ENCODE data around the gene ADAP1. TPM values are rescaled to one million over a fixed set of nuclear protein-coding genes. Genes with fewer than 3 reads are reported as not detected.

ADAP1 gene
- polyA plus RNA-seq, 6 donors from 2014 or later: 3.3 to 7.0 (median 4.3) TPM

DNA sequence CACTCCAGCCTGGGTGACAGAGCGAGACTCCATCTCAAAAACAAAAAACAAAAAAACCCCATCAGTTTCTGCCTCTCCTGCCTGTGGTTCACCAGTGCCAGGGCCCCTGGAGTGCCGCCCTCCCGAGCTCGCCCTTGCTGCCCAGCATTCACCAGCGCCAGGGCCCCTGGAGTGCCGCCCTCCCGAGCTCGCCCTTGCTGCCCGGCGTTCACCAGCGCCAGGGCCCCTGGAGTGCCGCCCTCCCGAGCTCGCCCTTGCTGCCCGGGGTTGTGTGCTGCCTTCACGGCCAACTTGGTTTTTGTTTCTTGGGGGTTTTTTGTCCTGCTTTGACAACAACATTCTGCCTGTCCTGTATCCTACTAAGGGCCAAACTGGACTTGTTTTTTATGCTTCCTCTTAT, 91.4 kb downstream of the ADAP1 start:
- Mint-ChIP-seq H3K36me3 (peaks cover 24 to 44% of the 10 kb centered on the region in 2 donors), H3K9me3 (no peaks in the 10 kb centered on the region), H3K27ac (peak overlapping the region in 1 of 6 donors; percentile 47), H3K4me1 (peaks cover 0 to 2% (median 0%) of the 10 kb centered on the region in 3 donors), H3K4me3 (no peak overlapping the region), H3K27me3 (no peaks in the 10 kb centered on the region)
- no peak for DNase-seq
- ATAC-seq (ENCODE audit: low read depth in 2 of 2): no peak

GRCh38 chr7:862157-862556, 92.3 kb downstream of the ADAP1 start:
- Mint-ChIP-seq H3K9me3 (no peaks in the 10 kb centered on the region), H3K4me1 (peaks cover 0 to 2% (median 0%) of the 10 kb centered on the region in 3 donors), H3K27me3 (no peaks in the 10 kb centered on the region), H3K36me3 (peaks cover 24 to 39% of the 10 kb centered on the region in 2 donors), H3K4me3 (no peak overlapping the region), H3K27ac (peak overlapping the region in 2 of 6 donors; percentile 7 to 35)
- ATAC-seq (ENCODE audit: low read depth in 2 of 2) (no peak), DNase-seq (no peak)

GRCh38 chr7:861222-861621, 93.3 kb downstream of the ADAP1 start:
- H3K4me3 Mint-ChIP-seq: no peak overlapping the region
- DNase-seq: no peak
- no peak for ATAC-seq (ENCODE audit: low read depth in 2 of 2)
- peaks cover 24 to 30% of the 10 kb centered on the region in 2 donors for H3K36me3 Mint-ChIP-seq
- peak overlapping the region in 1 of 6 donors; percentile 7 for H3K27ac Mint-ChIP-seq
- H3K27me3 Mint-ChIP-seq: no peaks in the 10 kb centered on the region
- no peaks in the 10 kb centered on the region for H3K9me3 Mint-ChIP-seq
- peaks cover 0 to 2% (median 0%) of the 10 kb centered on the region in 3 donors for H3K4me1 Mint-ChIP-seq

DNA sequence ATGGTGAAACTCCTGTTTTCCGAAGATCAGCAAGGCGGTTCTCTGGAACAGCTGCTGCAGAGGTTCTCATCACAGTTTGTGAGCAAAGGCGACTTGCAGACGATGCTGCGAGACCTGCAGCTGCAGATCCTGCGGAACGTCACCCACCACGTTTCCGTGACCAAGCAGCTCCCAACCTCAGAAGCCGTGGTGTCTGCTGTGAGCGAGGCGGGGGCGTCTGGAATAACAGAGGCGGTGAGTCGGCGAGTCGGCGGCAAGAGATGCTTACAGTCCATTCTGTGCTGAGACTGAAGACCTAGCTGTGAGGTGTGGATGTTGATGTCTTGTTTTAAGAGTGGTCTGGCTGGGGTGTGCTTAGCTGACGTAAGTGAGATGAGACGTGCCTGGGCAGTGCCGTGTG, 94.3 kb downstream of the ADAP1 start:
- peaks cover 28 to 29% of the 10 kb centered on the region in 2 donors for H3K36me3 Mint-ChIP-seq
- H3K27me3 Mint-ChIP-seq: no peaks in the 10 kb centered on the region
- DNase-seq: no peak
- no peak overlapping the region for H3K27ac Mint-ChIP-seq
- no peak for ATAC-seq (ENCODE audit: low read depth in 2 of 2)
- peak overlapping the region in 1 of 8 donors; percentile 15 for H3K4me3 Mint-ChIP-seq
- H3K4me1 Mint-ChIP-seq: peaks cover 0 to 2% (median 0%) of the 10 kb centered on the region in 3 donors
- H3K9me3 Mint-ChIP-seq: no peaks in the 10 kb centered on the region

GRCh38 chr7:859359-860030, 95.0 kb downstream of the ADAP1 start:
- H3K27ac Mint-ChIP-seq: peak overlapping the region in 1 of 6 donors; percentile 85
- no peaks in the 10 kb centered on the region for H3K9me3 Mint-ChIP-seq
- peaks cover 22 to 28% of the 10 kb centered on the region in 2 donors for H3K36me3 Mint-ChIP-seq
- H3K27me3 Mint-ChIP-seq: no peaks in the 10 kb centered on the region
- H3K4me3 Mint-ChIP-seq: no peak overlapping the region
- no peak for DNase-seq
- ATAC-seq (ENCODE audit: low read depth in 2 of 2): no peak
- no peaks in the 10 kb centered on the region for H3K4me1 Mint-ChIP-seq

DNA sequence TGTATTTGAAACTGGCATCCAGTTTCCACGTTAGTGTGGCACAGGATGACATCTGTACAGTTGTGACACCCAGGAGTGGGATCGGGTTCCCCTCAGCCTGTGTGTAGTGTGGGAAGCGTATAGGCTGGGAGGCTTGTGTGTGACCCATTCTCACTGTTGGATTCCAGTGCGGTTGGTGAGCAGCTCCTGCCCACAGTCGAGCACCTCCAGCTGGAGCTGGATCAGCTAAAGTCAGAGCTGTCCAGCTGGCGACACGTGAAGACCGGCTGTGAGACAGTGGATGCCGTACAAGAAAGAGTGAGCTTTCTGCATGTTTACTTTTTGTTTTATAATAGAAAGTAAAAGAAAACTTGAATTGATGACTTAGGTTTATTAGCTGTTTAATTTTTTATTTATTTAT, 96.8 kb downstream of the ADAP1 start:
- no peak overlapping the region for H3K4me3 Mint-ChIP-seq
- no peaks in the 10 kb centered on the region for H3K9me3 Mint-ChIP-seq
- H3K27ac Mint-ChIP-seq: no peak overlapping the region
- DNase-seq (no peak), ATAC-seq (ENCODE audit: low read depth in 2 of 2) (no peak)
- no peaks in the 10 kb centered on the region for H3K4me1 Mint-ChIP-seq
- H3K27me3 Mint-ChIP-seq: no peaks in the 10 kb centered on the region
- peaks cover 25 to 30% of the 10 kb centered on the region in 2 donors for H3K36me3 Mint-ChIP-seq

DNA sequence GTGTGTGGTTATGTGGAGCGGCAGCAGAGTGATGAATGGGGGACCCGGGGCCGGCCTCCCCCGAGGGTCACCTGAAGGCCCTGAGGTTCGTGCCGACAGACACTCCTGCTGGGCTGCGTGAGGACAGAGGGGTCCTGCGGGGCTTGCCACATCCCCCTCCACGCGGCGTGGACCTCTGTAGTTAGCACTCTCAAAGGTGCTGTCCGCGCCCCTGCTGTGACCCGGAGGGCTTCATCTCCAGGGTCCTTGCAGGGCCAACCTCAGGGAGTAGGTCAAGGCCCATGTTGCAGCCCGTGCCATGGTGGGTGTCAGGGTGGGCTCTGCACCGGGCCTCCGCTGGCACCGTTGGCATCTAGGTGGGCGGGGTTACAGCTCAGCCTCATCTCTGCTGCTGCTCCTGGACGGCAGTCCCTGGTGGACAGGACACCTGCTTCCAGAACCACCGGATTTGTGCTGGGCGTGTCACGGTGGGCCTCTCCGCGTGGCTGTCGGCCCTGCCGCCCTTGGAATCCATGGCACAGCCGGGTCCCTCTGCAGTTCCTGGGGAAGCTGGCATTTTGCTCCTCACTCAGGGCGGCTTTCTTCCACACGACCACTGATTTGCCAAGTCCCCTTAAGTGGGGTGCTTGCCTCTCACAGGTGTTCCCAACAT, 97.9 kb downstream of the ADAP1 start:
- DNase-seq (no peak), ATAC-seq (ENCODE audit: low read depth in 2 of 2) (no peak)
- H3K27ac Mint-ChIP-seq: no peak overlapping the region
- H3K27me3 Mint-ChIP-seq: no peaks in the 10 kb centered on the region
- peaks cover 24 to 25% of the 10 kb centered on the region in 2 donors for H3K36me3 Mint-ChIP-seq
- H3K9me3 Mint-ChIP-seq: no peaks in the 10 kb centered on the region
- no peak overlapping the region for H3K4me3 Mint-ChIP-seq
- no peaks in the 10 kb centered on the region for H3K4me1 Mint-ChIP-seq

GRCh38 chr7:855686-856369, 98.7 kb downstream of the ADAP1 start:
- no peaks in the 10 kb centered on the region for H3K27me3 Mint-ChIP-seq
- H3K36me3 Mint-ChIP-seq: peaks cover 17% of the 10 kb centered on the region in 2 donors
- no peak overlapping the region for H3K4me3 Mint-ChIP-seq
- H3K4me1 Mint-ChIP-seq: no peaks in the 10 kb centered on the region
- DNase-seq (no peak), ATAC-seq (ENCODE audit: low read depth in 2 of 2) (no peak)
- no peak overlapping the region for H3K27ac Mint-ChIP-seq
- no peaks in the 10 kb centered on the region for H3K9me3 Mint-ChIP-seq

DNA sequence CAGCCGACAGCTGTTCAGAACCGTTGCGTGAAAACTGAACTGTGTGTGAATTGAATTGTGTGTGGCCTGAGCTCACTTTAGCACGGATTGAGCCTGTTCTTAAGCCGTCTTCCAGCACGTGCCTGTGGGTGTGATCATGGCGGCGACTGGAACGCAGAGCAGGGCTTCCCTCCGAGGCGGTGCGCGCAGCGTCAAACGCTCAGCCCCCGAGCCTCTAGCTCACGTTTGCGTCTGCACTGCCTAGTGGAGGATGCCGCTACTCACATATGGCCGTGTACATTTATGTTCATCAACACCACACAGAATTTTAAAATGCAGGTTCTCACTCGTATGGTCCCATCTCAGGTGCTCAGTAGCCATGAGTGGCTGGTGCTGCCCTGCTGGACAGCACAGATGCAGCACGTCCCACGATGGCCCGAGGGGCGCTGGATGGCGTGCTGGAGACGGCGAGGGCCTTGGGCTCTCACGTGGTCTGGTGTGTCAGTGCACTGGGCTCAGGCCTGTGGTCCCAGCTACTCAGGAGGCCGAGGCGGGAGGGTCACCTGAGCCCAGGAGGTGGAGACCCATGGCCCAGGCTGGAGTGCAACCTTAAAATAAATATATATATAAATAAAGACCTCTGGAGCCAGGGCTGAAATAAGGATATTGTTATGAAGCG, 100.2 kb downstream of the ADAP1 start:
- DNase-seq (no peak), ATAC-seq (ENCODE audit: low read depth in 2 of 2) (no peak)
- no peak overlapping the region for H3K27ac Mint-ChIP-seq
- H3K4me3 Mint-ChIP-seq: no peak overlapping the region
- H3K4me1 Mint-ChIP-seq: no peaks in the 10 kb centered on the region
- no peaks in the 10 kb centered on the region for H3K9me3 Mint-ChIP-seq
- no peaks in the 10 kb centered on the region for H3K27me3 Mint-ChIP-seq
- H3K36me3 Mint-ChIP-seq: peaks cover 13 to 15% of the 10 kb centered on the region in 2 donors

DNA sequence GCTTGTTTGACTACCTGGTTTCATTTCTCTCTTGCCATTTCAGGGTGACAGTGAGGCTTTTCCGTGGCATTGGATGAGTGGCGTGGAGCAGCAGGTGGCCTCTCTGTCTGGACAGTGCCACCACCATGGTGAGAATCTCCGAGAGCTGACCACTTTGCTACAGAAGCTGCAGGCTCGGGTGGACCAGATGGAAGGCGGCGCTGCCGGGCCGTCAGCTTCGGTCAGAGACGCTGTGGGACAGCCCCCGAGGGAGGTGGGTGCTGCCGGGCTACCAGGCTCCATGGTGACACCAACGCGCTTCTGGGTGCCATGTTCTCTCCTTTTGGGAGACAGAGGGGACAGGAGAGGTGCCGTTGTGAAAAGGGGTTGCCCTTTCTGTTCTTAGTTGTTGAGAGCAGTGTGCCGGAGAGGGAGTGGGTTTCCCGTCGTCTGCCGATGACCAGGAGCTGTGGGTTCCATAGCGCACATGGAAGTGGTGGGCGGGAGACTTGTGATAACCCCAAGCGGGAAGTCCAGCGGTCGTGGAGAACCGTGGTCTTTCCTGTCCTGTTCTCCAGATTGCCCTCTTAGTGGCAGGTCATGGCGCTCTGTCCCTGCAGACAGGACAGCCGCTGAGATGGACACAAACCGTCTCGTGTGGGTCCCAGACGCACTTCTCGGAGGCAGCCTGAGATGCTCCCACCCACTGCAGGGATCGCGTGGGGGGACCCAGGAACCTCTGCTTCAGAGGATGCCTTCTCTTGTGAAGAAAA, 100.9 kb downstream of the ADAP1 start:
- DNase-seq (no peak), ATAC-seq (ENCODE audit: low read depth in 2 of 2) (no peak)
- Mint-ChIP-seq H3K27ac (no peak overlapping the region), H3K4me1 (no peaks in the 10 kb centered on the region), H3K4me3 (no peak overlapping the region), H3K36me3 (peaks cover 14 to 18% of the 10 kb centered on the region in 2 donors), H3K27me3 (no peaks in the 10 kb centered on the region), H3K9me3 (no peaks in the 10 kb centered on the region)

DNA sequence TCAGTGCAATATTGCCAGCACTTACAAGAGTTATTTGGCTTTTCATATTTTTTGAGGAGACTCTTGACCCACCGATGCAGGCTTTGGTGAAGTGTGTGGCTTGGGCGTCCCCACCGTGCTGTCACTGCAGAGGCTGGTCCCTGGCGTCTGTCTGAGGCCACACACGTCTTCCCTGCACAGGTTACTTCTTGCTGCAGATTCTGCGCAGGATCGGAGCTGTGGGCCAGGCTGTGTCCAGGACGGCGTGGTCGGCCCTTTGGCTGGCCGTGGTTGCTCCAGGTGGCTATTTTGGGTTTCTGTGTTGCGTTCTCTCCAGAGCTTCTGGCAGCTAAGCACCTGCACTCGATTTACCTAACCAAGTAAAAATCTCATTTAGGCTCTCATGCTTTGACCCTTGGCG, 103.3 kb downstream of the ADAP1 start:
- no peak for ATAC-seq (ENCODE audit: low read depth in 2 of 2)
- H3K27ac Mint-ChIP-seq: no peak overlapping the region
- H3K36me3 Mint-ChIP-seq: peaks cover 13 to 18% of the 10 kb centered on the region in 2 donors
- H3K27me3 Mint-ChIP-seq: no peaks in the 10 kb centered on the region
- H3K9me3 Mint-ChIP-seq: no peaks in the 10 kb centered on the region
- H3K4me1 Mint-ChIP-seq: no peaks in the 10 kb centered on the region
- no peak overlapping the region for H3K4me3 Mint-ChIP-seq
- DNase-seq: no peak

GRCh38 chr7:849781-850180, 104.7 kb downstream of the ADAP1 start:
- Mint-ChIP-seq H3K4me1 (no peaks in the 10 kb centered on the region), H3K27ac (no peak overlapping the region), H3K27me3 (no peaks in the 10 kb centered on the region), H3K9me3 (no peaks in the 10 kb centered on the region), H3K4me3 (no peak overlapping the region), H3K36me3 (peaks cover 15 to 25% of the 10 kb centered on the region in 2 donors)
- ATAC-seq (ENCODE audit: low read depth in 2 of 2): no peak
- no peak for DNase-seq

- peaks cover 15 to 25% of the 10 kb centered on the region in 2 donors for H3K36me3 Mint-ChIP-seq
- no peaks in the 10 kb centered on the region for H3K4me1 Mint-ChIP-seq
- no peaks in the 10 kb centered on the region for H3K9me3 Mint-ChIP-seq
- H3K27ac Mint-ChIP-seq: no peak overlapping the region
- H3K4me3 Mint-ChIP-seq: no peak overlapping the region
- DNase-seq (no peak), ATAC-seq (ENCODE audit: low read depth in 2 of 2) (no peak)
- no peaks in the 10 kb centered on the region for H3K27me3 Mint-ChIP-seq
Observed at GRCh38 chr7:849145-849544, 105.3 kb downstream of the ADAP1 start.

All from naive B cell (primary cell).